AG08396 (cell line): Measurements from ENCODE around the gene TNIK.

Experiments used
- DNase-seq: peaks from one replicate; pipeline ENCODE4 v3.0.0; 2012; ENCODE audit warnings: low spot score, mixed read lengths

The TNIK gene

DNA sequence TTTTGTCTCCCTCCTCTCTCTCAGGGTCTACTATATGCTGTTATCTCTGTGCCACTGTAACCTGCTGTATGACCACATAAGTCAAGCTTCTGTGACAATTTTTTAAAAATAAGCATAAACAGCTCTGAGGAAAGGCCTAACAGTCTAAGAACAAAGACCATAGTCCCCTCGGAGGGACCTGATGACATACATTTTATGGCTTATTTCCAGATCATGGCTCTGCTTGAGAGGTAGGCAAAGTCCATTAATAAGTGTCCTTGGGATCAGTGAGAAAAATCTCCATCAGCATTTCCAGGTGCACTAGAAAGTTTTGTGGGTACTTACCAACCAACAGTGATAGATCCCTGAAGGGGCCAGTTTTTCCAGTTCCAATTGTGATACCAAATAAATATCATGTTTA is 123.8 kb downstream of the TNIK start:
- DNase-seq = no peak

DNA sequence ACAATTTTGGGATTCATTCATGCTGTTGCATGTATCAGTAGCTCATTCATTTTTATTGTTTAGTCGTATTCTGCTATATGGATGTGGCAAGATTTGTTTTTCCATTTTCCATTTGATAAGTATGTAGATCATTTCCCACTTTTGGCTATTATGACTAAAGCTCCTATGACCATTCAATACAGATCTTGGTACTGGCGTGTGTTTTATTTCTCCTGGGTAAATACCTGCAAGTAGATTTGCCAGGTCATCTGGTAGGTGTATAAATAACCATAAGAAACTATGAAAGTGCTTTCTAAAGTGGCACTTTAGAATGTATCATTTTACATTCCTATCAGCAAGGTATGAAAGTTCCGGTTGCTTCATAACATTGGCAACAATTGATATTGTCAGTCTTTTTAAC is 124.6 kb downstream of the TNIK start:
- DNase-seq = no peak

DNA sequence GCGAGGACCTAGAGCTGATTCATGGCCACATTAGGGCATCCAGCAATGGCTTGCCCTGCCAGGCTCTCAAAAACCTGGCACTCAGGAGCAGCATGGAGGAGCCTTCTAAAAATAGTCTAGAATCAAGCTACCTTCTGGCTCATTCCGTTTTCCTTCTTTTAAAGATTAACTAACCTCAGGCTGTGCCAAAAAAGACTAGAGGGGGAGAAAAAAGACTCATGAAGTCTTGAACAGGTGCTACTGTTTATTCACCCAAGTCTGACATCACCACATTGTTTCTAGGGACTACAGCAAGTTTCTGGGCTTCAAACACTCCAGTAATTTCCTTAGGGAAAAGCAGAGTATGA is 125.8 kb downstream of the TNIK start:
- DNase-seq = no peak

DNA sequence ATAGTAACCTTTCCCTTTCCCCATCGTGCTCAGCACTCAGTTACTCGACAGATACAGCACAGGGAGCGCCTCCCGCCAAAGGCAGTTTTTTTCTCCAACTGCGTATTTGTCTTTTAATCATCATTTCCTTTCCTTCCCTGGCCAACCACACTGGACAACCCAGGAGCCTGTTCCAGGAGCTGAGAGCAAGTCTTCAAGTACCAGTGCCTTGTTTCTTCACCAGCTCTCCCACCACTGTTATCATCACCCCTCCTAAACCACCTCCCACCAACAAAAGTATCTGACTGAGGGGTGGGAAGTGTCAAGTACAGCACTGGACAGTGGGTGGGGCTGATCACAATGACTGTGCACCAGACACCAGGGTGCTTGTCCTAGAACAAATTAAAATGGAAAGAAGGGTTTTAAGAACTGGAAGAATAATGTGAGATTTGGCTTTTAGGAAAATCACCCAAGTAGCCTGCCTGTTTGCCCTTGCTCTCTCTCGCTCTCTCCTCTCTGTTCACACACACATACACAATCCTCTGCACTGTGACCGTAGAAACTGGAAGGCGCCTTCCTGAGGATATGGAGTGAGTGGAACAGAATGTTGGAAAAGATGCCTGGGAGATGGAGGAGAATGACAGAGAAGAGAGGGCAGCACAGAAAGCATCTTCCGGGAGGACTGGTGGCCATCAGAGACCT is 126.3 kb downstream of the TNIK start:
- no peak for DNase-seq

DNA sequence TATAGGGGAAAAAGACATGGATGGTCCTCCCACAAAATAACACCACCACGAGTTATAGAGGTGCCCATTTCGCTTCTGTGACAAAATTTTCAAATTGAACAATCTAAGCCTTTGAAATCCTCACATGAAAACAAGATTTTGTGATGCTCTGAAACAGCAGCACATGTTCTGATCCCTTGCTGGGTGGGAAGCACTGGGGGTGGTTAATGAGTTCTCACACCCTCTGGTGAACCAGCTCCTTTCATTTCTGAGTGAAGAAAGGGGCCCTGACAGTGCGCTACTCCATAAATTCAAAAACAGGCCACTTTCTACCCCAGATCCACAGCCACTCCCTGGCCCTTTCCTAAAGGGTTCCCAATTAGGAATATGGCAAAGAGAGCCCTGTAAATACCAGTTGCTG is 129.3 kb downstream of the TNIK start:
- no peak for DNase-seq

DNA sequence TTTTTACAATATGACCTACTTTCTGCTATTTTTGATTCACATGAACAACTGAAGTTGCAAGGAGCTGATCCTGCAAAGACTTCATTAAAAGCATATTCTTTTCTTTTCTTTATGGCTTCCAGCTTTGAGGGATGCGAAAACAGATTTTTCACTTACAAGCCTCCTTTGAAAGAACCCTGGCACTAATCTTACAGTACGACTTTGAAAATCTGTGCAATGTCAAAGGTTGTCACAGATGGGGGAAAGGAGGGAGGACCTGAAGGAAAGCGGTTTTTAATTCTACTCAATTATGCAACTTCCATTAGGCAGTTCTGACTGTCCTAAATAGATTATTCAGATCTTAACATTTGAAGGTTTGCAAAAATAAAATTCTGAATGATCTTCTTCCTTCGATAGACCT is 130.5 kb downstream of the TNIK start:
- DNase-seq = no peak

DNA sequence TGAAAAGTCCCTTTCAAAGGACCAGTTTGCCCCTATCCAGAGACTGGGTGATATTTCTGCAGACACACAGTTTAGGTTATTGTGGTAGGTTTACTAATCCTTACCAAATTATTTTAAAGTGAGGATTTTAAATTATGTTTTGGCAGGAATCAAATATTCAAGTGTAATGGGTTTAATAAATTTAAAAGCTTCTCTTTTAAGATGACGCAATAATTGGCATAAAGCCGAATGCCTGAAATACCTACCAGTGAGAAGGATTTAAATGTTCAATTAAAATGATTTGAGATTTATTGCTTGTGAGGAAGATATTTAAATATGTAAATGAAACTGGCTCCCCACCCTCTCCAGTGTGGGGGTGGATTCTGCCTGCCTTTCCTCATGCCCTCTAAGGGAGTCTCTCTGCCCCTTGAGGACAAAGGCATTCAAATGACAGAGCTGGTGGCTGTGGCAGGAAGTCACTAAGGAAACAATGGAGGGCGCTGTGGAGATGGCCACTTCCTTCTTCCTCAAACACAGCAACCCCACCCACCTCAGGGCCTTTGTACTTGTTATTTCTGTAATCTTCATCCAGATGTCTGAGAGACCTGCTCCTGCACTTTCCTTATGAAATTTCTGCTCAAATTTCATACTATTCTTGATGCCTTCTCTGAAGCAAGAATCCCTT is 131.7 kb downstream of the TNIK start:
- no peak for DNase-seq

DNA sequence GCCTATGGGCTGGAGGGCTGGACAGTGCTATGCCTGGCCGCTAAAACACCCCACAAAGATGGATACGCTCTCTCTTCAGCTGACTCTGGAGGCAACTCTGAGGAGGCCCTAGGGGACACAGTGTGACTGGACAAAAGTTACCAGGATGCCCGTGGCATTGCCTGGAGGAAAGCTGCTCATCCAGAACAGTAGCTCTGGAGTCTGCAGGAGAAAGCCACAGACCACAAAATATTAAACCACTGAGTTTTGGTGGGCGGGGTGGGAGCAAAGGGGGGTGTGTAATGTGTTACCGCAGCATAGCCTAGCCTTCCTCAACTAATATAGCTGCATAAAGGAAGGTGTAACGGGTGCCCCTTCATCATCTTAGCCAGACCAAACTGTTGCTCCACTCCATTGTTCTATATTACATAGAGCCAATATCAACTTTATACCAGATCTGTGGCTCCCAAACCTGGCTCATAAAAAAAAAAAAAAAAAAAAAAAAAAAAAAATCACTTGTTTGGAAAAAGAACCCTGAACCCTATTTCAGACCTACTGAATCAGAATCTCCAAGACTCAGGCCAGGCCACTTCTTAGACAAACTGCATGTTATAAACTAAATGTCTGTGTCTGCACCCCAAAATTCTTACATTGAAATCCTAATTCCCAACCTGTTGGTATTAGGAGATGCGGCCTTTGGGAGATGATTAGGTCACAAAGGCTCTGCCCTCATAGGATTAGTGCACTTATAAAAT is 132.6 kb downstream of the TNIK start:
- no peak for DNase-seq

DNA sequence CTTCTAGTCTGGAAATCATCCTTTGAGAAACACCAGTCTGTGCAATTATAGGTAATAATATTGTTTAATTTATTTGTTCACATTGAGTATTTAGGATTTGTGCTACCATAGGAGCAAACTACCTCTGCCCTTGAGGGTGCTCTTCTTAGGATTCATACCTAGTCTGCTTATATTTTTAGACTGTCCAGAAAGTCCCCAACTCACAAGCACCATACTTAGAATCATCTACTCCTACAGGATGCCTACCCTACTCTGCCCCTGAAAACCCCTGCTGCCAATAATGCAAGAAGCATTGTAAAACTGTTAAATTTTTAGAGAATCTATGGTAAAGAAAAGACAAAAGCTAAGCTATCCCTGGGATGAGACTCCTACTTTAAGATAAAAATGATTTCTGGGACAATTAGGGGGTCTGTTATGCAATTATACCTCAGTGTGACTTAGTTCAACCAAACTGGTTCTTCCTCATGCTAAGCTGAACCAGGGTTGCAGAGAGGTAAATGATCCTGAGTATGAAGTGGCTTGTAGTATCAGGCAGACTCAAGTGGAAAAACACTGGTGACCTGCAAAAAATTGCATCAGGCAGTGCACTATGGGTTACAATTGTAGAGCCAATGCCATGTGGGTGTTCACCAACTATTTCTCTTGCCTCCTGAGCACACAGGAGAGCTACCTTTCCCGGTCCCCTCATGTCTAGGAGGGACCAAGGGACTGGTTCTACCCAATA is 133.3 kb downstream of the TNIK start:
- DNase-seq = no peak

DNA sequence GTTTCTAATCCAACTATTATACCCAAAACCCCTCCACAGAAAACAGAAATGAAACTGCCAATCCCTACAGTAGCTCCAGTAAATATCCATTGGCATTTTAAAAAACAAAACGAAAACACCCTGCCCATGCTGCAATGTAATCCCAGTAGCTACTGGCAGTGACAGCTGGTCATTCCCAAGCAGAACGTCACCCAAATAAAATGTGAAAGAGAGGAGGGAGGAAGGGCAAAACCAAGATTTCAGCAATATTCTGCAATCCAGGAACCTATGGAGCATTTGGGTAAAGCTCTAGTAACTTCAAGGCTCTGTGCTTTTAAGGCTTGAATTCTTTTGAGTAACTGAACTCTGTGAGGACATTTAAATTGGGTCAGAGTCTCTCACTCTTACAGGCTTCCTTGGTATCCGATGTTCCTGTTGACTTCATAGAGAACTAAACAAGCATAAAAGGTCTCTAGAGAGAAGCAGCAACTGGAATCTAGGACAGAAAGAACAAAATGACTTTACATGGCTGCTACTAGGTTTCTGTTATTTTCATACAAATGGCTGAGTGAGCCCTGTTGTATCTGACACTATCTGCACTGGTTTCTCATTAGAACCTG is 136.2 kb downstream of the TNIK start:
- peak; percentile 11 for DNase-seq

DNA sequence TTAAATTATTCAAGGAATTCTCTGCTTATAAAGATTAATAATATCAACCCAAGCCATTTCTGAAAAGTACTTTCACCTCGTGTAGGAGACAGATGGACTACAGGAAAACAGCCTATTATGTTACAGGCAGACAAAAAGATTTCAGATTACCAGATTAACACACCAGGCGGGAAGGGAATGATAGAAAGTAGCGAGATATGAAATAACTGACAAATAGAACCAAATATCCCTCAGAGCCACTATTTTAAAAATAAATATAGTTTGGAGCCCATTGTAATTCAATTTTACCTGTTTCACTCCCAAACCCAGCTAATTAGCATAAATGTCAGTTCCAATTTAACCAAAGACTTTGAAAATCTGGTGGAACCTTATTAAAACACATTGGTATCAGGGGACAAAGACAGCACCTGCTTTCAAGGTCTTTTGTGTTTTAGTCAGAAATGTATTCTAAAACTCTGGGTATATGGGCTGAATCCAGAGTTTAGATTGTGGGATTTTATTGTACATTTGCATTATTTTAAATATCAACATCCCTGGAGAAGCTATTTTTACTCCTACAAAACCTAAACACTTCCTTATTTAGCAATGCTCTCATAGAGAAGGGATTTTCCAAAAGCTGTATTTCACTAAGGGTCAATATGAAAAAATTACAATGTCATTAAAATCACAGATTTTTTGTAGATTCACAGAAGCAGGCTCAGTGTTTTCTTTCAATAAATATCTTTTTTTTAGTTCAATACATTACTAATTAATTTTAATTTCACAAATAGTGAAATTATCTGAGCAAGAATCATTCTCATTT is 138.4 kb downstream of the TNIK start:
- no peak for DNase-seq

DNA sequence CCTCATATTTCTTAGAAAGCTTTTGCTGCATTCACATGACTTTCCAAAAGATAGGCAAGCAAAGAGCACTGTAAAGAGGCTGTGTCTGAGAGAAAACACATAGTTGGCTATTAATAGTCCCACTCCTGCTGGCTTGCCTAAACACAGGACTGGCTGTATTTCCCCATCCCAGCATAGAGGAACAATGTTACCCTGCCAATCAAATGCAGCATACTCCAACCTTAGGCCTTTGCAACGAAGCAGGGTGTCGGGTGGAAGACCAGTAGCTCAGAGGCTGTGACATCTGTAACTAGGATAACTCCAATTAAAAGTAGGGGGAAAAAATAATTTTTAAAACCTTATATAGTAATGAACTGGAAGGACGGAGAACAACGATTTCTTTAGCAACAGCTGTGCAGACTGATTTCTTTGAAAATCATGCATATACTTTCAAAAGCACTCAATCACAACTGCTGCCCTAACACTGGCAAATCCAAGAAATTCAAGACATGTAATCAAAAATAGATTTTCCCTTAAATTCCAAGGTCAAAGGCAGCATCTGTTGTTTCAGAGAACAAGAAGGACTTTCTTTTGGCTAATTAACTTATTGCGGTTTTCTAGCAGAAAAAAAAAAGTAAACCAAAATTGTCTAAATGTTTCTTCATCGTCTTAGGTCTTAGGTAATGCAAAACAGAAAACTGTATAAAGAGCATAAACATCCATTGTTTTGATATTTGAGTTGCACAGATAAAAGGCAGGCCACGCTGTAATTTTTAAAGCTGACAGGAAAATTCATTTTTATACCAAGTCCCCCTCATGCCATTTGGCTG is 139.3 kb downstream of the TNIK start:
- peak; percentile 19 for DNase-seq

DNA sequence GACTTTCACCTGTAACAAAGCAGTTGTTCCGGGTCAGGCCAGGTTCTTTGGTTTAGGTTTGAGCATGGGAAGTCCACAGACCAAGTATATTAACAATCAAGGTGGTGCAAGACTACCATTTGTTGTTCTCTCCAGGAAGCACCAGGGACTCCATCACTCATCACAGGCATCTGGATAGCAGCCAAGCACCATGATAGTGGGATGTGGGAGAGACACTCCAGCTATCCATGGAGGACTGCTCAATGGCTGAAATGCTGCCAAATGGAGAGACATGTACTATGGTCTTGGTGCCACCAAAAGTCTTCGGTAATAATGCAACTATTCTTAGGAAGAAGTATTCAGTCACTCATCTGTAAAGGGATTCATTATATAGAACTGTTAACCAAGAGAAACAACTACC is 143.0 kb downstream of the TNIK start:
- DNase-seq = no peak

DNA sequence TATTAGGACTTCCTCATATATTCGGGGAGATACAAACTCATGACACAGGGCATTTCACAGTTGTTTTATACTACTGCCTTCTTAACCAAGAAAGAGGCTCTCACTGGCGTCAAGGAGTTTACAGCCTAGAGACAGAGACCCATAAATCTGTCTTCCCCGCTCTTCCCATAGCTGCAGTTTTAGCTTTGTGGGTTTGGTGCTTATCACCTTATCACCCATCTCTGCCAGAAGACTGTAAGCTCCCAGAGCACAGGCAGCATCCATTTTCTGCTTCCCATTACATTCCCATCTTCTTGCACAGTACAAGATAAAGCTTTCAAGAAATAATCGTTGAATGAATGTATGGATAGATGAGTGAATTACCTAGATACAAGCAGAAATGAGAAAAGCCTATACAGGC is 144.3 kb downstream of the TNIK start:
- no peak for DNase-seq

DNA sequence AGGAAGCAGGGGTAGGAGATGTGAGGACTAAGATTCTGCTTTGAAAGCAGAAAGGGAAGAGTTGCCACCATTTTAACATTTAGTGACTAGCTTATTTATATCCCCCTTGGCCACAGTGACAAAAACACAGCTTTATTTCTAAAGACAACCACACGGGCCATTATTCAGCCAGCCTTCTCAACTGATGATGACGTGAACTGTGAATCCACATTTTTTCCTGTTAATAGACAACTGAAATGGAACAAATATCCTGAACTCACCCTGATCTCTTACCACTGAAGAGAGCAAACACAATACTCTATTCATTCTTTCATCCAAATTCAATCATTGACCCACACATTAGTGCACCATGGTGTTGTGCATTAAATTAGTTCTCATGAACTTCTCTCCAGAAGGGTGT is 145.1 kb downstream of the TNIK start:
- DNase-seq = no peak

DNA sequence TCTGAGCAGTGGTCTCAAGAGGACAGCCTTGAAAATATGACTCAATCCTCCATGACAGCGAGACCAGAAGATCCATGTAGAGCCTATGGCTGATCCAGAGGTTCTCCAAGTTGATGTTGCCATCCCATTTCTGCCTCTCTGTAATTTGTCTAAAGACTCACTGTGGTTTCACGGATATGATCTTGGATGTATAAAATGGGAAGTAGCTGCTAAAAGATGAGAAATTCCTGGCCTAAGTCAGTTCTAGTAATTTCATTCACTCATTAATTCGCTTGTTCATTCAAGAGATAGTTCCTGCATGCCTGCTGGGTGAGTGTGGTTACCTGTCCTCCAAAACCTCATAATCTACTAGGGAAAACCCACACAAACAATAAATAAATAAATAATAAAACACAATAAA is 145.9 kb downstream of the TNIK start:
- no peak for DNase-seq

DNA sequence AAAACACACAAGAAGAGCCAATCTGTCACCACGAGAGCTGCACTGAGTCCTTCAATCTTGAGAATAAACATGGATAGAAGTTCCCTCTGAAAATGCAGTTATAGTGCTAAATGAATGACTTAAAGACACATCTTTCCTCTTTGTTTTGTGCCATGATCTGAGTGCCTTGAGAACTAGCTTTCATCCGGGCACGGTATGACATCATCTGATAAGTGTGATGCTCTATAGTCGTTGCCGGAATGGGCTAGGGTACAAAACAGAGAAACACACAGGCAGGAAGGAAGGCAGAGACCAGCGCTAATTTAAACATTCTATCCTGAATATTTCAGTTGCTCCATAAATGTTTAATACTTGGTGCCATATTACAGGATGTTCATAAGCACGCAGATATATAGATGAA is 146.5 kb downstream of the TNIK start:
- DNase-seq = no peak

DNA sequence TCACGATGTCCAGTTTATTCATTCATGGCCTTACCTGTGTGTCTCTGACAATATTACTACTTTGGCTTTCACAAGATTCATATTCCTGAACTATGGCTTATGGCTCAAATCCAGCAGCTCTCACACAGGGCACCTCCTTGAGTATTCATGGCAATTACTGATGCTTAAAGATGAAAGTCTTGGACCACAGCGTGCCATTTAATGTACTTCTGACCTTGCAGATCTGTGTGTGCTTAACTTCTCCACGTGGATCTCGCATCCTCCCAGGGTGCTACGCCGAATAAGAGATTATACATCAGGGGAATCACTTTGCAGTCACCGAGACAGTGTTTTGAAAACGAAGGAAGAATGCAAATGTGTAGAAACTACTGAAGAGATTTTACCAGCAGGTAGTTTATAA is 147.5 kb downstream of the TNIK start:
- DNase-seq = no peak

DNA sequence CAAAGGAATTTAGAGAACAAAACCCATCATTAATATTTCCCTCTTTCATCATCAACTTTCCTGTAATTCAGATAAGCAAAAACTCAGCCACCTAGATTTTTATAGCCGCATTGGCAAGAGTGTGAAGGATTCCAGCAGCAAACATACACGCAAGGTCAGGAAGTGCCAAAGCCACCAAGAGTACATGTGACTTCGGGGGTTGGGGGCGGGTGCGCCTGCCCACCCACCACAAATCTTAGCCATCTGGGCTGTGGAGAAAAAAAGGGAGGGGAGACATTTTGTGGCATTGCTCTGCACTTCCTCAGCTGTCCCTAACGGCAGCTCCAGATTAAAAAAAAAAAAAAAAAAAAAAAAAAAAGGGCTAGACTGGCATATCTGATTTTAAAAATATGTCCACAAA is 148.4 kb downstream of the TNIK start:
- DNase-seq = no peak

DNA sequence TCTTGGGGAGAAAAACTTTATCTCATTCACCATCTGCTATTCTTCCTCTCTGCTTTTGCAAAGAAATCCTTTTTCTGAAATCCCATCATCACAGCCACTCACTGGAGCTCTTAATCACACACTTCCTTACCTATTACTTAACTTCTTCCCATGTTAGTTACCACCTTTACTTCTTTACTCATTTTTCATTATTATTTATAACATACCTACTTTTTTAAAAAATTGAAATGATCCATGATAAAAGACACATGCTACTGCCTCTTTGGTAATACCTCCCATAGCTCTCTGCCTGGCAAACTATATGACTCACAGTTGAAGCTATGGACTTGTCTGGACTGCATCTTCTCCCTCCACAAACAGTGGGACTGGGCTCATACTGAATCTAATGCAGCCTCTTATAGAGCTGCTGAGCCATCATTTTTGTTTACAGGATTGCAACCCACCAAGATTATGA is 150.3 kb downstream of the TNIK start:
- peak; percentile 14 for DNase-seq

DNA sequence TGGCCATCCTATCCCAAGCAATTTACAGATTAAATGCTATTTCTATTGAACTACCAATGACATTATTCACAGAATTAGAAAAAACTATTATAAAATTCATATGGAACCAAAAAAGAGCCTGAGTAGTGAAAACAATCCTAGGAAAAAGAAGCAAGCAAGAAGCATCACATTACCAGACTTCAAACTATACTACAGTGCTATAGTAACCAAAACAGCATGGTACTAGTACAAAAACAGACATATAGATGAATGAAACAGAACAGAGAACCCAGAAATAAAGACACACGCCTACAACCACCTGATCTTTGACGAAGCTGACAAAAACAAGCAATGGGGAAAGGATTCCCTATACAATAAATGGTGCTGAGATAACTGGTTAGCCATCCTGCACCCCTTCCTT is 152.2 kb downstream of the TNIK start:
- no peak for DNase-seq
